ENCODE measurements around the gene DIAPH2.

The DIAPH2 gene

DNA sequence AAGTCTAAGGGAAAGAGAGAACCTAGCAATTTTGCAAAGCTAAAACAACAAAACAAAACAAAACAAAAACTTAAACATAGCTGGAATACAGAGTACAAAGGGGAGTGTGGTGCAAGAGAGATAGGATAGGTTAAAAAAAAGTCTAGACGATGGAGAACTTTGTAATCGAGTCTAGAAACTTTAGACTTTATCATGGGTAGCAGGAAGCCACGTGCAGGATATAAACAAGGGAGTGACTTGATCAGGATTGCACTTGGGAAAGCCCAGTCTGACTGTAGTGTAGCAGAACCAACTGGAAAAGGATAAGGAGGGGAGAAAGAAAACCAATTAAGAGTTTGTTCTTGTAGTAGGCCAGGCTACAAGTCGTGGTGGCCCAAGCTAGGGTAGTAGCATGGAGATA, 949.2 kb downstream of the DIAPH2 start:
- no peak for DNase-seq (ENCODE audit: insufficient read length, low spot score)
- no peak for FAIRE-seq
- TF ChIP-seq POU2F2 (IDR thresholded peaks at IDR 0.05; ENCODE audit: low read depth, low read length) (no peak), POLR2AphosphoS5 (IDR thresholded peaks at IDR 0.05; ENCODE audit: low read depth, low read length) (no peak), SPI1 (IDR thresholded peaks at IDR 0.05; ENCODE audit: low read depth, low read length) (no peak), PAX5 (IDR thresholded peaks at IDR 0.05; ENCODE audit: insufficient read depth, low read length, severe bottlenecking) (no peak), POLR2A (IDR thresholded peaks at IDR 0.05; ENCODE audit: low read depth, low read length) (no peak)

DNA sequence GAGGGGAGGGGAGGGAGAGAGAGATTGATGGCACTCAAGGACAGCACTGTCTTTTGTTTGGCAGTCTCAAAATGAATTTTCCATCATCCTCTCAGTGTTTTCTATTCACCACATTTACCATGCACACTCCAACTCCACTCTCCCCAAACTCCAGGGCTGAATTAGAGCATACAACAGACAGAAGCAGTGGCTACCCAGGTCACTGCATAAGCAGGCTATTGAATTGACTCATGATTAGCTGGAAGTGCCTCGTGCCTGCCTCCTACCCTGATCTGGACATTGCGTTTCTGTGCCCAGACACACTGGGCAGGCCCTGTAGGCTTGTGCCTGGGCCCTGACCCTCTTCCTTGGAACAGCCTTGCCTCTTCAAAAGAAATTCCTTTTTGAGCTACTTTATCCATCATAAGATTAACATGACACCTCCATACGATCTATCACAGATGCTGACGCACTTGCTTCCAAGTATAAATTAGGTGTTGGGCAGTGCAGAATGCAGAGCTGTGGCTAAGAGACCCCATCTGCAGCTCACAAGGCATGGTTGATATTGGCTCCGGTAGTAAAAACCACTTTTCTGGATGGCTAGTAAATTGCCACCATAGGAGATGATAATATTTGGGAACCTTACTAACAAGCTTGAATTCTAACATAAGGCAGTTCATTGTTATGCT, 952.0 kb downstream of the DIAPH2 start:
- DNase-seq (ENCODE audit: insufficient read length, low spot score), result no peak
- FAIRE-seq, result peak; percentile 23
- TF ChIP-seq POLR2A (IDR thresholded peaks at IDR 0.05; ENCODE audit: low read depth, low read length), result no peak
- TF ChIP-seq TAF1 (IDR thresholded peaks at IDR 0.05; ENCODE audit: low read depth, low read length), result no peak
- no peak for TF ChIP-seq PAX5 (IDR thresholded peaks at IDR 0.05; ENCODE audit: insufficient read depth, low read length, severe bottlenecking)
- no peak for TF ChIP-seq POLR2AphosphoS5 (IDR thresholded peaks at IDR 0.05; ENCODE audit: low read depth, low read length)
- no peak for TF ChIP-seq POU2F2 (IDR thresholded peaks at IDR 0.05; ENCODE audit: low read depth, low read length)
- TF ChIP-seq SPI1 (IDR thresholded peaks at IDR 0.05; ENCODE audit: low read depth, low read length), result no peak

DNA sequence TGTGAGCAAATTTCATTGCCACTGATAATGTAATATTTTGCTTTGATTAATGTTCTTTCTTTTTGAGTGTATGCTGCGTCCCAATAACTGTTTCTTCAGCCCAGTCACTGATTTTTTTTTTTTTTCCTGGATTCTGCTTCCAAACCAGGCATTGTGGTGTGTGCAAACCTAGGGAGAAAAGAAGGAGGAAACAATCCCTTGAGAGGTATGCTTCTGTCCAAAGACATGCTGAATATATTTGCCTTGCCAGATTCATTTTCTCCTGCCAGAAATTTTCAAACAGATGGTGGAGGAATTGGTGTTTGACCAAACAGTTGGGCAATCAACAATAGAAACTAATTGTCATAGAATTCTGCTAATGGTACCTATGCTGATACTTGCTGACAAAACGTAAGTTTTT, 952.6 kb downstream of the DIAPH2 start:
- FAIRE-seq, result no peak
- no peak for TF ChIP-seq SPI1 (IDR thresholded peaks at IDR 0.05; ENCODE audit: low read depth, low read length)
- TF ChIP-seq PAX5 (IDR thresholded peaks at IDR 0.05; ENCODE audit: insufficient read depth, low read length, severe bottlenecking), result no peak
- no peak for TF ChIP-seq POU2F2 (IDR thresholded peaks at IDR 0.05; ENCODE audit: low read depth, low read length)
- TF ChIP-seq TAF1 (IDR thresholded peaks at IDR 0.05; ENCODE audit: low read depth, low read length), result no peak
- no peak for TF ChIP-seq POLR2A (IDR thresholded peaks at IDR 0.05; ENCODE audit: low read depth, low read length)
- TF ChIP-seq POLR2AphosphoS5 (IDR thresholded peaks at IDR 0.05; ENCODE audit: low read depth, low read length), result no peak
- DNase-seq (ENCODE audit: insufficient read length, low spot score), result no peak

DNA sequence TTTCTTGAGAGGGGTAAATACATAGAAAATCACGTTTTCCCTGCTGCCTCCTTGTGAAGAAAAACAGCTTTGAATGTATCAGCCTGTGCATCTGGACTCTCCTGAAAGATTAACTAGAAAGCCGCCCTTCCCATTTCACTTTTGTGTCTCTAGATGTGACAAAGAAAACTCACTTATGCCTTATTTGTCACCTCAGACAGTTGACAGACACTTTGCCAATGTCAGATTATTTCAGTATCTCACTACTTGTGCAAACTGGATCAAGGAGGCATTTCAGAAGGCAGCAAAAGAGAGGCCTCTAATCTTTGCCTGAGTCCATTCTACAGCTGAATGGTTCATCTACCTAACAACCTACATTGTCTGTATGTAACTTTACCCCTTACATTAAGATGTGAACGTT, 954.0 kb downstream of the DIAPH2 start:
- no peak for DNase-seq (ENCODE audit: insufficient read length, low spot score)
- FAIRE-seq, result peak; percentile 23
- TF ChIP-seq POLR2A (IDR thresholded peaks at IDR 0.05; ENCODE audit: low read depth, low read length), result no peak
- no peak for TF ChIP-seq POU2F2 (IDR thresholded peaks at IDR 0.05; ENCODE audit: low read depth, low read length)
- TF ChIP-seq POLR2AphosphoS5 (IDR thresholded peaks at IDR 0.05; ENCODE audit: low read depth, low read length), result no peak
- no peak for TF ChIP-seq PAX5 (IDR thresholded peaks at IDR 0.05; ENCODE audit: insufficient read depth, low read length, severe bottlenecking)
- TF ChIP-seq TAF1 (IDR thresholded peaks at IDR 0.05; ENCODE audit: low read depth, low read length), result no peak
- no peak for TF ChIP-seq SPI1 (IDR thresholded peaks at IDR 0.05; ENCODE audit: low read depth, low read length)

DNA sequence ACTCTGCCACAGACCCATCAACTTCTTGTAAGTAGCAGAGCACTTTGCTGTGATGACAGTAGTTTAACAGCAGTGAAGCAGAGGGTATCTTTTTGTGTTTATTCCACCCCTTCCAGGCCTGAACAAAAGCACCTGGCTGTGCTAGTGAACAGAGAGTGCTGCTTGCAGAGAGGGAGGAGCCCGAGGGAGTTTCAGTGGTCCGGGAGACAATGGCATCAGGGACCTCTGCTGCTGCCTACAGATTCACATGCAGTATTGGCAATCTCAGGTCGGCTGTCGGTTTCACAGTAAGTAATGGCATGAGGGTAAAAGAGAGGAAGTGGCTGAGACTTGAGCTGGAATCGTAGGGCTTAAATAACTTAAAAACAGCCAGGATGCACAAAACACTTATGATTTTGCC, 954.9 kb downstream of the DIAPH2 start:
- DNase-seq (ENCODE audit: insufficient read length, low spot score) (no peak), FAIRE-seq (peak; percentile 82)
- no peak for TF ChIP-seq POLR2A (IDR thresholded peaks at IDR 0.05; ENCODE audit: low read depth, low read length)
- TF ChIP-seq SPI1 (IDR thresholded peaks at IDR 0.05; ENCODE audit: low read depth, low read length), result 0 out of 2 replicates have a peak, but pooled peaks have one; percentile 12

All from GM12891 (cell line).